NCI-H526 (cell line): ENCODE data around the gene USH2A.
A peak's percentile ranks its signal among the peaks of the same experiment; 100 is the strongest.

Experiments used
- DNase-seq, 2 experiments: peaks; one replicate each; lab custom pipeline; 2025; lab: John Stamatoyannopoulos, UW

USH2A gene

DNA sequence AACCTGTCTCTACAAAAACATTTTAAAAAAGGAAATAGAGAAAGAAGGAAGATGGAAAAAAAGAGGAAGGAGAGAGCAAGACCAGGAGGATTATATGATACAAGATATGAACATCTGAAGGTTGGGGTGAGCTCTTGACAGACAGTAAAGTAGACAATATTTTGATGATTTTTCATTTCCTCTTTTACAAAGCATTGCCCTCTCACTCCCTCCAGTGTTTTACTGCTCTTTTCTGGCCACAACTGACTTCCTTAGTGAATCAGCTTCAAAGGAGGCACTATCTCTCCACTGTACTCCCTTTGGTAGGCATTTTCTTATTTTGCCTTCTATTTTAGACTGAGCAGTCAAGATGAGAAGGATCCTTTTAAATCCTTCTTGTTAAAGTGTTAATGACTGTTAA, 559.5 kb downstream of the USH2A start:
- DNase-seq: no peak

DNA sequence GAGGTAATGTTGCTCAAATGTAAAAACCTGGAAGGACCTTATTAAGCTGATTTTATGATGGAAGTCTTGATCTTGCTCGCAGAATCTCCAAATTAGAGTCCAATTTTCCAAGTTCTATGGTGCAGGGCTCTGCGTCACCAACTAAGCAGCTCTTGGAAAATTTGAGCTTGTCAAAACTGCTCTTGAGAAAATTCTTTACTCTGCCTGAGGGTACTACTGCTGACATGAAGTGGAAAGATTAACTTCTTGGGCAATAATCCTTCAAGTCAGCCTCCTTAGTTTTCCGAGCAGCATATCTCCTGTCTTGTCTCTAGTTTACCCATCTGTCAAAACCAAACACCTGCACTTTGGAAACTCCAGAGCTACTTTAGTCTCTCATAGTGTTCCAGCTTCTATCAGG, 562.4 kb downstream of the USH2A start:
- DNase-seq: no peak

DNA sequence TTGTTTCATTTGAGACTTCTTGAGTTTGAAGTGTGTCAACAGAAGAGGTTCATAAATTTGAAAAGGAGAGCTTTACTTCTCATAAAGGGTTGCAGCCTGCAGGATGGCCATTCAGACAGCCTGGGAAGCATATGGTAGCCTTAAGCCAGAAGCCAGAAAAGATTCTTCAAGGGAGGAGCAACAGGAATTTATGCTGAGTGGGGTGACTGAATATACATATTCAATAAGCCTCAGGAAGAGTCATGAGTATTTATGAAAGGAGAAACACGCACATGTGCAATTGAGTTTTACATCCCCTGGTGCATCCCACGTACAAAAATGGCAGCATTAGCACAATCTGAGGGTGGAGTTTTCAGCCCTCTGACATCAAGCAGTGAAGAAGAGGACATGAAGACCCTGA, 565.9 kb downstream of the USH2A start:
- DNase-seq: no peak

DNA sequence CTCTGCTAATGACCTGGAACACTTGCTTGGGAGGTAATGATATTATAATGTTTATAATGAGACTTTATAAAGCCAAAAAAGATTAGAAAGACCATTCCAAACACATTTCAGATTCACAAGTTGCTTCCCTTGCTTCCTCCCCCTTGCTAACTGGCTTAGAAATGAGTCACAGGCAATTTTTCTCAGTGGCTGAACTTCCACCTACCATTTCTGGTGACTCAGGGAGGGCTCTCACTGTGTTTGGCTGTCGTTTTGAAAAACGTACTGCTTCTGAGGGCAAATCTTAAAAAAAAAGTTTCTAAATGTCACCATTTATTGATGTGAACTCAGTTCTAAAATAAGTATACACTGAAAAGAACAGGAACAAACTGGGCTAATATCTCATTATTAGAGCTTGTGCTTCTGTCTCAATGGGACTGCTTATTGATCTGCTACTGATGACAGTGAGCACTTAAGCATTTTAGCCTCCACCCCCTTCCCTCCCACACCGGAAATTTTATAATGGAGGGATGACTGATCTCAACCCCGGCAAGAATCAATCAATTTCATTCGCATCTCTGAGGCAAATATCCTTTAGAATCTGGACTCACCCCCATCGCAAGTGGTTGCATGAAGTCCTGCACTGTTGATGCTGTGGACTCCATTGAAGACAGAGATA, 577.9 kb downstream of the USH2A start:
- DNase-seq: no peak

DNA sequence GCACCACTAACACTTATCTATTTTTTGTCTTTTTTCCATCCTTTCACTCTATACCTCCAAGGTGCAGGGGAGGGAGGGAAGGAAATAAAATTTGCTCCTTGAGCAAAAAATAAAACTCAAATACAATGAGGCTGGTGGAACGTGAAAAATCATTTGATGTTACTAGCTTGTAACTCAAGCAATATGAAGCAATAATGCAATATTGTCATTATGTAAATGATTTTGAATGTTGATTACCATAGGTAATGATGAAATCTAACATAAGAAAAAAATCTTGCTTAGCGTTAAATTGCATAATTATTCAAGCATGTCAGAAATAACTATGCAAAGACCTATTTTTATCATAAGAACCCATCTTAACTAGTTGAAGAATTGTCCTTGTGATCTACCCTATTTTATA, 578.5 kb downstream of the USH2A start:
- no peak for DNase-seq

DNA sequence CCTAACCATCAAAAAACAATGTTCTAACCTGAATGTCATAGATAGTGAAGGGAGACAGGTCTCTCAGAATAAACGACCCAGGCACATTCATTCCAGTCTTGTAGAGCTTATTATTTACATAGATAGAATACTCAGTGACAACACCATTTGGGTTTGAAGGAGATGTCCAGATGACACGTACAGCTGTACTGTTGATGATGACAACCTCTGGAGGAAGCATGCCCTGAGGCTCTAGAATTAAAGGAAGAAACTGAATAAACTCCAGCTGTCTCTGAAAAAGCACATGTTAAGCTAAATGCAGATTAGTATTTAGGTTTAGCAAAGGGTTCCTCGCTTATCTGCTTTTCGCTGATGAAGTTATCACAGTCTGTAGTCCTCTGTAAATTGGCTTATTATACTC, 579.0 kb downstream of the USH2A start:
- DNase-seq: no peak

DNA sequence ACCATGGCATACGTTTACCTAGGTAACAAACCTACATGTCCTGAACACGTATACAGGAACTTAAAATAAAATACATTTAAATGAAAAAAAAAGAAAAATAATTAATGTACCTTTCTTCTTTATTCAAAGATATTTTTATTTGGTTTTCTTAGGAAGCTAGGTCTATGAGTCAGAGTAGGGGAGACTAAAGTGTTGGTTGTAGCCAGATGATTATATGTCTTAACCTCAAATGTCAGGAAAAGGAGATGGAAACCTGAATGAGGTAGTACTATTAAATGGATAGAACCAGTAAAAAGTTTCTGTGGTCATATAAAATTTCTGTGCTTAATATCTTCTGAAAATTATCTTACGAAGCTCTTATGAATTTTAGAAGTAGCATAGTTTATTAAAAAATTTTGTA, 580.3 kb downstream of the USH2A start:
- DNase-seq: no peak

DNA sequence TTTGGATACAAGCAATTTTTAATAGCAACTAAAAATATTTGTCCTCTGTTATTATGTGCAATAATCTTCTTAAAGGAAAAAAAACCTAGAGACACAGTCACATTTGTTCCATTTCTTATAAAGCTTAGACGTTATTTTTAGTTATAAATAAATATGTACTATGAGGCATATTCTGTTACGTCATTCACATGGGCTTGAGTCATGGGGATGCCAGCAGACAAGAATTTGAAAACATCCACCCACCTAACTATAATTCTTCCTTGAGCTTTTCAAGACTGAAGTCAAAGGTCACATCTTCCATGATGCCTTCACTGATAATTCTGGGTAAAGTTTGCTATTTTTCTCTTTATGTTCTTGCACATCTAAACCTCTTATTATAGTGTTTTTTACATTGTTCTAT, 587.3 kb downstream of the USH2A start:
- no peak for DNase-seq

DNA sequence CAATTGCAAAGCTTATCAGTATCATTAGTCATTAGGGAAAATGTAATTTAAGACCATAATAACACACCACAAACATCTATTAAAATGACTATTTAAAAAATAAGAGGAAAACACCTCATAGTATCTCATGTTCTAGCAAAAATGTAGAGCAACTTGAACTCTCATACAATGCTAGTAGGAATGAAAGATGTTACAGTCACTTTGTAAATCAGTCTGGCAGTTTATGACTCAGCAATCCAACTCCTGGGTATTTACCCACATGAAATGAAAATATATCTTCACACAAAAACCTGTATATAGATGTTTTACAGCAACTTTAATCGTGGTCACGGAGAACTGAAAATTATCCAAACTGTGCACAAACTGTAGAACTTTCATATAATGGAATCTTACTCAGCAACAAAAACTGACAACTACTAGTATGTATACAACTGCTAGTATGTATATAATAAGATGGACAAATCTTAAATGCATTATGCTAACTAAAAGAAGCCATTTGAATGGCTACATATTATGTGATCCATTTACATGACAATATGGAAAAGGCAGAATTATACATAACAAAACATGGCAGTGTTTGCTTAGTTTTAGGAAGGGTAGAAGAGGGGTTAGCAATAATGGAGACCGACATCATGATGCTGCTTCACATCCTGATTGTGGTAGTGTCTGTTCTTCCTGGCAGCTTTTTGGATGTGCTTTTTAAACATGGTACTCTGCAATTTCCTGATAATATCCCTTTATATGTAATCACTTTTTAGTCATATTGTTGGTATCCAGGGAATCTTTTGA, 589.1 kb downstream of the USH2A start:
- DNase-seq: no peak

DNA sequence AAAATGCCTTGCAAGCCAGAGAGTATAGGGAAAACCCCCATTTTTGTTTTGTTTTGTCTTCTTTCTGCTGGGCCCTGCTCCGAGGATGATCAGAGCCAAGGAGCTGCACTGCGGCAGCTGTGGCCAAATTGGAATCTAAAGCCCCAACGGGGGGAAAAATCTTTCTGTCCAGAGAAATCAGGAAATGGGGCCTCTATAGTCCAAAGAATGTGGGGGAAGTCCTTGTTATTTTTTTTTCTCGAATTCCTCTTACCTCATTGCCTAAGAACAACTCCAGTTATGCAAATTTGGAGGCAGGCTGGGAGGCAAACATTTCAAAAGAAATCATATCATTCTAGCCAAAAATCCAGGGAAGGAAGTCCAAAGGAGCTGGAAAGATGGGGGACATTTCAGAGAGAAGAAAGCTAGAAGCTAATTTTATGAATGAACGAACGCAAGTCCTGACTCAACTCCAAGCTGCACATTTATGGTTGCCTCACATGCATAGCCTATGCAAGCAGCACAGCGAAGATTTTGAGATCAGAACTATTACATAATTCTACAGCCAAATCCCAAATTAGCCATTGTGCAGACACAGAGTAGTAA, 592.9 kb downstream of the USH2A start:
- DNase-seq: no peak

DNA sequence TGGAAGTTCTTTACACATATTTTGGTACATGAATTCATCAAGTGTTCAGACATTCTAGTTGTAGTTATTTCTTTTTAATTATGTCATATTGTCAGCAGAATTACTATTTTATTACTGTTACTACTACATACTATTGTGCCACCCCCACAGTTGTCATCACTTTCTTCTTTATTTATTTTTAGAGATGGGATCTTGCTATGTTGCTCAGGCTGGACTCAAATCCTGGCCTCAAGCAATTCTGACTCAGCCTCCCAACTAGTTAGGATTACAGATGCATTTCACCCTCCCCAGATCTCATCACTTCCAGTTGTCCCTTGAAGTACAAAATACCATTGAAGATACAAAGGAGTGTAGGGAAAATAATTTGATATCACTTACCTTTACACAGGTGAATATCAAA, 598.2 kb downstream of the USH2A start:
- no peak for DNase-seq

DNA sequence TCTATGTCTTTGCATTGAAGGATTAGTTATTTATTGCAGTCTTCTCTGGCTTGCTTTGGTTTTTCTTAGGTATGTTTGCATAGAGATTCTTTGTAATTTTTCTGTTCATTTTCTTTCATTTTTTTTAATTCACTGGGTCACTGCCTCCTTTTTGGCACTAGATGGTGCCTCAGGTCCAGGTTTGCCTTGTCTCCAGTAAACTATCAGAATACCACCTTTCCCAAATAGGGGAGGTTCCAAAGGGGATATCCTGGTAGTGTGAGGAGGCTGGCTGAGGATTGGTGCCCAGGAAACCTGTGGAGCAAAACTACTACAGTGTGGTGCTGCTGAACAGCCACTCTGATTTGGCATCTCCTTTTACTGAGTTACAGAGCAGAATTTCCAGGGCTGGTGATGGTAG, 599.0 kb downstream of the USH2A start:
- peak in 1 of 2 experiments; percentile 1 for DNase-seq

DNA sequence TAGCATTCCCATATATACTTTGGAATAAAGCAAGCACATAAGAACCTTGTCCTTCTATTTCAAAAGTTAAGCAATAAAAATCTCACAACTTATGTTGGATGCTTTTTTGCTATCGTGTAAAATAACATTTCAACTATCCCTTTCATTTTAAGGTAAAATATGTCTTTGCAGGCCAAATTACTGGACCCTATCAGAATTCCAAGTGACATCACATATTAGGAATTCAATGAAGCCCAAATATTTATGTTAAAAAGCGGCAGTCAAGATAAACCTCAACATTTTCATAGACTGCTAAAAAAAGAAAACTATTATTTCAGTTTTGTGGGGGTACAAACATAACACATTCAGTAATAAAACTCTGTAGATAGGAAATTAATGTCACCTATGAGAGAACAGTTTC, 604.1 kb downstream of the USH2A start:
- DNase-seq: no peak

DNA sequence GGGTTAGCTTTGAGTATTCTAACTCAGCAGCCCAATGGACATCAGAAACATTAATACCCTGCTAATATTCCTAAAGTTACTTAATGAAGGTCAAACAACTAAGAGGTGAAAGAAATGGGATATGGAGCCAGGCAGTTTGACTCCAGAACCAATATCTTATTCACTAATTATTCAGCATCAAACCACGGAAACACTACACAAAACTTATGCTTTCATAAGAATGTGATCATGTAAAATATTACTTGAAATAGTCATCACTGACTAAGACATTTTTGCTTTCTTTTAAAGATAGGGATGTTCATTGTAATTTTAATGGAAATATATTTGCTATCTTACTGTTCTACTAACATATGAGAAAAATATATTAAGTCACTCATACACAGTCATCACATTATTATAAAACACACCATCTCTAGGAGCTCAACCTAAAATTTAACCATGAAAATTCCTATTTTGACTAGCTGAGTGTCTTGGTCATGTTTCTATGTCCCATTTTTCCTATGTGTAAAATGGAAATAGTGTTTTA, 615.3 kb downstream of the USH2A start:
- no peak for DNase-seq

DNA sequence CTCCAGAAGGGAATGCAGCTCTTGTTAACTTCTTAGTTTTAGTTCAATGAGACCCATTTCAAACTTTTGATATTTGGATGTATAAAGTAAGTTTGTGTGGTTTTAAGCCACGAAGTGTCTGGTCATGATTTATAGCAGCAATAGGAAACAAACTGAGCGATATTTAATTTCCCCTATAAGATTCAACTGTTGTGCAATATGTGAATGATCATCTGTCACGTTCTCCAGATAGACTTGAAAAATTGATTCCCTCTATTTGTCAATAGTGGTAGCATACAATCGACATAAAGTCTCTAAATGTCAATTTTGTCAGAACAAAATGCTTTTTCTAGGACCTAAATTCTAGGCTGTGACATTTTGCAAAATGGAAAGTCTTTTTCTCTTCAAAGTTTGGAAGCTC, 616.0 kb downstream of the USH2A start:
- DNase-seq: no peak

DNA sequence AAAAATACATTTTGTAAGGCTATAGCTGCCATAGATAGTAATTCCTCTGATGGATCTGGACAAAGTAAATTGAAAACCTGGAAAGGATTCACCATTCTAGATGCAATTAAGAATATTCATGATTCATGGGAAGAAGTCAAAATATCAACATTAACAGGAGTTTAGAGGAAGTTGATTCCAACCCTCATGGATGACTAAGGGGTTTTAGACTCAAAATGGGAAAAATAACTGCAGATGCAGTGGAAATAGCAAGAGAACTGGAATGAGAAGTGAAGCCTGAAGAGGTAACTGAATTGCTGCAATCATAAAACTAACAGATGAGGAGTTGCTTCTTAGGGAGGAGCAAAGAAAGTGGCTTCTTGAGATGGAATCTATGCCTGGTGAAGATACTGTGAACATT, 625.4 kb downstream of the USH2A start:
- no peak for DNase-seq

DNA sequence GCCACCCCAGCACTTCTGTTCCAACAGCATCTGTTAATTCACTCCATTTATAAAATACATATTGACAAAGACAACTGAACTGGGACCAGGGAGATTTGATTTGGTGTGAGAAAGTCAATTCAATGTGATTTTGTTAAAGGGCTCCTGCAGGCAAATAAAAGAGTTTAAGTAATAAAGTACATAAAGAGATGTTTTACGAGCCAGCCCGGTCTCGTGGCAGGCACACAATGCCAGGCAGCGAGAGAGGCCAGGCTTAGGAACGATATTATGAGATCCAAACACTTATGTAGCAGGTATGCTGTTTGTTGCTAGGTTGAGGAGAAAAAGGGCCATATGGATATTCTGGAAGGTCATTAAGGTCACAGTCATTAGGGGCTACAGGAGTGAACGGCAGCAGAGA, 629.1 kb downstream of the USH2A start:
- no peak for DNase-seq

DNA sequence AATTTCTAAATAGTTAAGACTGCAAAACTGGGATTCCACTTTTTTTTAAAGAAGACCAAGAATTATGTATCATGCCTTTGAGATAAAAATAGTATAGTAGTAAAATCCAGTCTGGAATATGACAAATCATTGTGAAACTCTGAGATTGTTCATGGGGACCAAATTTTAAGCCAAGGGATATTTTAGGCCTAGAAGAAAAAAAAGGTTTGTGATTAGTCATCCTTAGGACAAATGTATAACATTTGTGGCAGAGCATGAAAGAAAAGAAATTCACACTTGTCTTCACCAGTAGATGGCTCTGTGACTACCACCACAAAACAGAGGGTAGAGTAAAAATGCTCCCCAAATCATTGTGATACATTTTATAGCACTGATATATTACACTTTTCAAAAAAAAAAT, 630.1 kb downstream of the USH2A start:
- no peak for DNase-seq

DNA sequence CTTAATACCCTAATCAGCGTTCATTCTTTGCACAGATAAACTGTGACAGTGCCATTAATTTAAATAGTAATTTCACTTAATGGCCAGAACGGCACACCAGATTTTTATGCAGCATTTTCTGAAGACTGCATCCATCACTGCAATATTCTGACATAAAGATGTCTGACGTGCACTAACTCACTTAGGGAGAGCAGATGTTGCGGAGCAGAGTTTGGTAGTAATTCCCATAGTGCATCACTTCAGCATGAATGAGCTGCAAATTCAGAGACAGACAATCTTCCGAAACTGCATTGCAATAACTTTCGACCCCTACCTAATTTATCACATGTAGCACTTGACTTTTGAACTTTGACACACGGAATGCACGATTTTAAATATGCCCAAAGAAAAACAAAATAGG, 630.8 kb downstream of the USH2A start:
- no peak for DNase-seq

DNA sequence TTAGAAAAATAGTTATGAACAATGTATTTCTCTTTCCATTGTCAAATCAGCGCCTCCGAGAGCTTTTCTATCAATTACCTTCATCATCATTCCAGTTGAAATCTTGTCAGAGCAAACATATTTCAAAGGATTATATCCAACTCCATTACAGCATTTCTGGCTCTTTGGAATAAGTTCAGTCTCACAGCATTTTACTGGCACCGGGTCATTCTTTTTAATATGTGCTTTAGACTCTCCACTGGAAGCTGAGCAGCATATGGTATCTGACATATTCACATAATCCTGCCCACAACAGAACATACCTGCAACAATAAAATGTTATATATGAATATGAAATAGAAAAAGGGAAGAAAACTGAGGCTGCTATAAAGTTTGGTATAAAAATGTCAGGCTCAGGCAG, 633.3 kb downstream of the USH2A start:
- no peak for DNase-seq

DNA sequence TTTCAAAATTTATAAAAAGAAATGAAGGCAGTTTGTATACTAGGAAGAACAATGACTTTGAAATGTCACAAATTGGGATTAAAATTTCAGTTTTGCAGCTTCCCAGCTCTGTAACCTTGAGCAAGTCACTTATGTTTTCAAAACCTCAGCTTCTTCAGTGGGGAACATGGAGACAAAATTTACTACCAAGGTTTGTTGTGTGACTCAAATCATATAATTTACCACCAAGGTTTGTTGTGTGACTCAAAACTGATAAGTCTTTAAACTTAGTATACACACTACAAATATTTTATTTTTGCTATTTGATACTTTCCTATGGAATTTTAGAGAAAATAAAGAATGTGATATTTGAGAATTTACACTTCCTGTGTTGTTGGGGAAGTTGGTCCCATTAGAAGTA, 636.3 kb downstream of the USH2A start:
- DNase-seq: no peak

DNA sequence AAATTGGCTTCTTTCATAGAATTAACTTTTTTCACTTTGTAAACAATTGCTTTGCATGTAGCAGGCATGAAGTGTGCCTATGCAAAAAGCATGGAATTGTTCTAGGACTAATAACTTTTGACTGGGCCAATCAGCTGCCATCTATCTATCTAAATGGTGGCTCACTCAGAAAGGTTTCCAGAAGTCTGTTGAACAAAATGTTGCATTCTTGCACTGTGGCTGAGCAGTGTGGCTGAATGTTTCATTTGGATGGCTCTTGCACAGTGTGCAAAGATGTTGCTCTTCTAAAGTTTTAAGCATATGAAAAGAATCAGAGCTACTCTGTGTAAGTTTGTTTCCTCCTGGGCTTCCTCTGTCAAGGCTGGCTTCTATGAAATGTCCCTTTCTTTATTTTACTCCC, 642.6 kb downstream of the USH2A start:
- DNase-seq: no peak

DNA sequence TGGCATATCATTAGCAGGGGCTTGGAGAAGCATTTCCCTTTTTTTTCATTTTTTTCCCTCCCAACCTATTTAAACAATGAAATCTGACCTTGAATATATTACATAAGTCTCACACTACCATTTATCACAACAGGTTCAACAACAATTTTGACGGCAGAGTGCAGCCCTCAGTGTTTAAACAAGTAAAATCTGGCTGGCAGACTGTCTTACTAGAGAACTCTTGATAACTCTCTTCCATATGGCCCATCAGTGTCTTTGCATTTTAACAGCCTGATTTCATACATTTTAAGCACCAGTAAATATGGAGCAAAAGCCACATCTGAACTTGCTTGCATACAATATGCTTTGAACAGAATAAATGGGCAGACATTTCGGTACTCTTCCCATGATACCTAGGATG, 643.1 kb downstream of the USH2A start:
- no peak for DNase-seq
